OCI-LY7 (cell line): Measurements from ENCODE around the gene LRRC4.

Source experiments
- EZH2phosphoT487 ChIP-seq: fragments of 200-600 bp; sonication (generic); IDR thresholded peaks from 2 replicates; pipeline ENCODE4 v1.6.1; 2018; ENCODE audit warnings: low read depth, borderline replicate concordance, mild to moderate bottlenecking, mixed run types, antibody characterized with exemption, low read length, moderate library complexity, mixed read lengths
- TF ChIP-seq, protein P1 (sequence below): fragments of 200-600 bp; sonication (generic); conservative IDR thresholded peaks from 2 replicates; pipeline ENCODE4 v1.5.1; 2014; ENCODE audit warnings: mild to moderate bottlenecking, antibody characterized with exemption, low read length, moderate library complexity, mixed read lengths

DNA sequence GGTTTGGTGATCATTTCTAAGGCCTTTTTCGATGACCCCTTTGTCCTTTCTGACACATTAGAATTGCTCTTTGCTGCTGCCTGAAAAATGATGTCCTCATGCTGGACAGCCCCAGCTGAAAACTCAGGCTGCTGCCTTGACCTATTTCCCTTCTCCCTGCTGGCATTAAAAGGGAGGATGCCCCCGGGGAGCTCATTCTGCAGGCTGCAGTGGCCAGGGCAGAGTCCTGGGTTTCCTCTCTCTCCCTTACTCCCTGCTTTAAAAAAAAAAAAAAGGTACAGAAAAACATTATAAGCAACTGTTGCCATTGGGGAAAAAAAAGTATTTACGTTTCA lies 35.4 kb downstream of the LRRC4 start:
- TF ChIP-seq, protein P1, sequence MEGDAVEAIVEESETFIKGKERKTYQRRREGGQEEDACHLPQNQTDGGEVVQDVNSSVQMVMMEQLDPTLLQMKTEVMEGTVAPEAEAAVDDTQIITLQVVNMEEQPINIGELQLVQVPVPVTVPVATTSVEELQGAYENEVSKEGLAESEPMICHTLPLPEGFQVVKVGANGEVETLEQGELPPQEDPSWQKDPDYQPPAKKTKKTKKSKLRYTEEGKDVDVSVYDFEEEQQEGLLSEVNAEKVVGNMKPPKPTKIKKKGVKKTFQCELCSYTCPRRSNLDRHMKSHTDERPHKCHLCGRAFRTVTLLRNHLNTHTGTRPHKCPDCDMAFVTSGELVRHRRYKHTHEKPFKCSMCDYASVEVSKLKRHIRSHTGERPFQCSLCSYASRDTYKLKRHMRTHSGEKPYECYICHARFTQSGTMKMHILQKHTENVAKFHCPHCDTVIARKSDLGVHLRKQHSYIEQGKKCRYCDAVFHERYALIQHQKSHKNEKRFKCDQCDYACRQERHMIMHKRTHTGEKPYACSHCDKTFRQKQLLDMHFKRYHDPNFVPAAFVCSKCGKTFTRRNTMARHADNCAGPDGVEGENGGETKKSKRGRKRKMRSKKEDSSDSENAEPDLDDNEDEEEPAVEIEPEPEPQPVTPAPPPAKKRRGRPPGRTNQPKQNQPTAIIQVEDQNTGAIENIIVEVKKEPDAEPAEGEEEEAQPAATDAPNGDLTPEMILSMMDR = no peak
- no peak for TF ChIP-seq EZH2phosphoT487
